Parietal lobe (tissue), 1 donor: Measurements from ENCODE around the gene CYP39A1. TPM values are rescaled to one million over a fixed set of nuclear protein-coding genes. Genes with fewer than 3 reads are reported as not detected.

Experiments used
- total RNA-seq: library from RNA; depleted of rRNA; stranded (reverse); fragments of >200 nt; gene quantifications from one replicate; pipeline ENCODE4 v1.2.3, GENCODE V29; 2014

CYP39A1 gene
- 3.1 TPM for total RNA-seq

GRCh38 chr6:46652603-46653438 is at the start of gene CYP39A1, which contains the start of gene SLC25A27:
Gene CYP39A1 (minus strand): TSS chr6:46652818. CDS start chr6:46652582, 236 bp downstream.
Gene SLC25A27 (plus strand): TSS chr6:46652975. CDS start chr6:46653193, 218 bp downstream.

GRCh38 chr6:46687619-46688097 is 35.0 kb upstream of the CYP39A1 start, which contains the start of gene TDRD6:
Gene TDRD6 (plus strand): TSS chr6:46687885. CDS start chr6:46688129, 244 bp downstream.

Other genes starting within 250 kb of the CYP39A1 start
- 7.5 TPM for gene RCAN2, start 161.4 kb downstream of the CYP39A1 start, total RNA-seq
- gene SLC25A27, start 157 bp upstream of the CYP39A1 start, total RNA-seq: 57.6 TPM
- 2.5 TPM for gene TDRD6, start 35.1 kb upstream of the CYP39A1 start, total RNA-seq
- 1.9 TPM for gene PLA2G7, start 82.6 kb upstream of the CYP39A1 start, total RNA-seq
- 0.31 TPM for gene ANKRD66, start 94.1 kb upstream of the CYP39A1 start, total RNA-seq
- not detected for gene MEP1A, start 140.6 kb upstream of the CYP39A1 start, total RNA-seq